H1 (cell line): ENCODE data around the gene OR9G4. TPM values are rescaled to one million over a fixed set of nuclear protein-coding genes. Genes with fewer than 3 reads are reported as not detected.

Experiments
- BCL11A ChIP-seq, 2 experiments: IDR thresholded peaks; one replicate each; pipeline ENCODE4 v1.6.1; 2011; ENCODE audit warnings: low read depth in 2 of 2, low read length in 2 of 2, mild to moderate bottlenecking in 2 of 2
- CBX8 ChIP-seq: fragments of 300-800, 300-1000 bp; sonication (generic); IDR thresholded peaks from 2 replicates; pipeline ENCODE4 v1.7.1; 2016; ENCODE audit warnings: low read depth, low read length, borderline replicate concordance
- CHD7 ChIP-seq: fragments of 300-600 bp; sonication (generic); IDR thresholded peaks from 2 replicates; pipeline ENCODE4 v1.7.1; 2012; ENCODE audit warnings: low read length, moderate library complexity, mild to moderate bottlenecking, inconsistent platforms; ENCODE audit not compliant: insufficient replicate concordance
- GTF2F1 ChIP-seq: IDR thresholded peaks from 2 replicates; pipeline ENCODE4 v1.6.1; 2012; ENCODE audit warnings: low read depth, low read length, improper control_type of control experiment, borderline replicate concordance
- HDAC6 ChIP-seq: IDR thresholded peaks from one replicate; pipeline ENCODE4 v1.7.1; 2012; ENCODE audit warnings: low read depth, mild to moderate bottlenecking, inconsistent platforms, low read length, moderate library complexity
- POU5F1 ChIP-seq: IDR thresholded peaks from 2 replicates; pipeline ENCODE4 v1.6.1; 2011; ENCODE audit warnings: low read depth, mild to moderate bottlenecking, low read length, moderate library complexity
- SP4 ChIP-seq: IDR thresholded peaks from 2 replicates; pipeline ENCODE4 v1.6.1; 2012; ENCODE audit warnings: low read length, inconsistent platforms
- TAF1 ChIP-seq: IDR thresholded peaks from 2 replicates; pipeline ENCODE4 v1.6.1; 2011; ENCODE audit warnings: mild to moderate bottlenecking, low read depth, low read length
- USF2 ChIP-seq: IDR thresholded peaks from 2 replicates; pipeline ENCODE4 v1.6.1; 2011; ENCODE audit warnings: low read length, improper control_type of control experiment
- YY1 ChIP-seq: IDR thresholded peaks from 2 replicates; pipeline ENCODE4 v1.6.1; 2011; ENCODE audit warnings: low read depth, mild to moderate bottlenecking, low read length
- polyA plus RNA-seq, 7 experiments: library from polyadenylated mRNA; depleted of rRNA in 3 of 7; stranded (reverse) in 5 of 7; unstranded in 2 of 7; fragments of >200 nt in 5 of 7; fragments of 200-250 nt in 2 of 7; gene quantifications; 1 replicate in 5 of 7; 2 replicates in 1 of 7; 4 replicates in 1 of 7; pipeline versions ENCODE4 v1.2.1 to v1.2.3, GENCODE V29; 2011 to 2013; ENCODE audit warnings: missing spikeins in 2 of 7, mixed read lengths in 2 of 7
- total RNA-seq: library from RNA; stranded (reverse); fragmentation: NEBNext Ultra II Directional; extraction: Animal tissue kit (Norgen Biotek cat#: 25700); gene quantifications from 2 replicates; pipeline ENCODE4 v1.2.1, GENCODE V29; 2021

The OR9G4 gene
- total and polyA plus RNA-seq, 2 of the 8 experiments (the other 6 are each of a cell fraction or from before 2014, with no cell fraction given), result not detected

GRCh38 chr11:56750190-56750589, 1.7 kb upstream of the OR9G4 start (continued):
- no peak for TF ChIP-seq CHD7
- TF ChIP-seq TAF1, result no peak
- TF ChIP-seq SP4, result no peak
- TF ChIP-seq GTF2F1, result no peak
- TF ChIP-seq CBX8, result no peak
- TF ChIP-seq USF2, result no peak
- no peak for TF ChIP-seq POU5F1
- no peak for TF ChIP-seq BCL11A (IDR thresholded peaks at IDR 0.05; ENCODE audit: low read depth in 2 of 2, low read length in 2 of 2)
- no peak for TF ChIP-seq HDAC6
- TF ChIP-seq YY1, result no peak
